Peyer's patch (tissue), 4 donors: ENCODE results near the gene TMBIM6.

Experiments
- CTCF ChIP-seq, 6 experiments: fragments of 450-650 bp in 4 of 6; fragments of 200-600 bp in 2 of 6; sonication (generic) in 1 of 6; IDR thresholded peaks; one replicate each; pipeline ENCODE4 v1.5.1; 2017 to 2019; ENCODE audit warnings: antibody characterized with exemption in 6 of 6, mild to moderate bottlenecking in 3 of 6, moderate library complexity in 1 of 6
- POLR2A ChIP-seq, 2 donors: fragments of 450-650 bp; IDR thresholded peaks; one replicate each; pipeline ENCODE4 v1.5.1; 2017; ENCODE audit warnings: antibody characterized with exemption in 2 of 2, mild to moderate bottlenecking in 2 of 2, moderate library complexity in 2 of 2

GRCh38 chr12:49777341-49777740 is 36.0 kb downstream of the TMBIM6 start:
- TF ChIP-seq CTCF (IDR thresholded peaks at IDR 0.05), result no peak
- no peak for TF ChIP-seq POLR2A (IDR thresholded peaks at IDR 0.05)
